NCI-H774 (cell line): ENCODE results near the gene SERINC2.

ENCODE experiments used
- DNase-seq: peaks from one replicate; lab custom pipeline; 2025; lab: John Stamatoyannopoulos, UW

The SERINC2 gene

DNA sequence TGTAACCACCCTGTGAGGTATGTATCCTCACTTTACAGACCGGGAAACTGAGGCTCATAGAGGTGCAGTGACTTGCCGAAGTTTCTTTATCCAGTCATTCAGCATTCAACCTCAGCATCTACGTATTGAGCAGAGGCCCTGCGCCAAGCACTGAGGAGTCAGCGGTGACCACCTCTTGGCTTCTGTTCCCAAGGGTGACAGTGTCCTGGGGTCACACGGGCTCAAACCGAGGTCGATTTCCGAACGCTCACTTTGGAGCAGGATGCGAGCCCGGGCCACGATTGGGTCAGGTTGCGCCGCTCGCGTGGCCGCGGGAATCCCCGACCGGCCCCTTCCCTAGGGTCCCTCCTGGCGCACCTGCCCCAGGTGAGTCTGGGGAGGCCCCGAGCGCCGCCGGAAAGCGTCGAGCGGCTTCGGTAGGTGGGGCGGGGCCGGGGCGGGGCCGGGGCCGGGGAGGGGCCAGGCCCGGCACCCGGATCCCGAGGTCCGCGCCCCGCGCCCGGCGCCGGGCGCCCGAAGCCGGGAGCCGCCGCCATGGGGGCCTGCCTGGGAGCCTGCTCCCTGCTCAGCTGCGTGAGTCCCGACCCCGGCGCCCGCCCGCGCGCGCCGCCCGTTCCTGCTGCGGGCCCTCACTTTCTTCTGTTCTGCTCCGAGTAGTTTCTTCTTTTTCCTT is at the start of gene SERINC2:
Gene SERINC2, plus strand, starts transcription at position 482 of the 673 bp plus-strand sequence. Its CDS starts 53 bp downstream, at position 535.
- DNase-seq = peak; percentile 90

DNA sequence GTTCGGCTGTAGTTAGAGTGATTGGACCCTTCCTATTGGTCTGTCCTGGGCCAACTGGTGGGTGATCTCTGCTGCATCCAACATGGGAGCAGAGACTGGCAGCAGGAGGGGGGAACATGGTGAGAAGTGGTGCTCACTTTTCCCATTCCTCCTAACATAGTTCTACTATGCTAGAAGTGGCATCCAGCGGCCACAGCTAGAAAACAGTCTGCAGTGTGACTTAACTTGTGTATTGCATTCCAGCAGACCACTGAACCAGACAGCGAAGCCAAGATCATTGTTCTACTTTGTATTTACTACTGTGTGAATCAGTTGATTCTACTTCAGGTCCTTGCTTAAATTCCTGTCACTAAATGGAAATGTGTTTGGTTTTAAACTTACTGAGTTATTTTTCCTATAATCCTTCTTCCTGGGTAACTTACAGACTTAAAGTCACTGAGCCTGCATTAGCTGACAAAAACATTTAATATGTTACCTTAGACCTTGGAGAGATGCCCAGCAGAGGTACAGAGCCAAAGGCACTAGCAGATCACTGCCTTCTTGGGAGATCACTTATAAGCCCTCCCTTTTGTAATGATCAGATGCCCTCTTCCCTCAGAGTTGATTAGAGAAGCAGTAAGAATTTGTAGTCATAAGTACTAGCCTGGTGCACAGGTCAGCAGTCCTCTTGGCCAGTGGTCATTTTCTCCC is 48.3 kb upstream of the SERINC2 start:
- DNase-seq = no peak

DNA sequence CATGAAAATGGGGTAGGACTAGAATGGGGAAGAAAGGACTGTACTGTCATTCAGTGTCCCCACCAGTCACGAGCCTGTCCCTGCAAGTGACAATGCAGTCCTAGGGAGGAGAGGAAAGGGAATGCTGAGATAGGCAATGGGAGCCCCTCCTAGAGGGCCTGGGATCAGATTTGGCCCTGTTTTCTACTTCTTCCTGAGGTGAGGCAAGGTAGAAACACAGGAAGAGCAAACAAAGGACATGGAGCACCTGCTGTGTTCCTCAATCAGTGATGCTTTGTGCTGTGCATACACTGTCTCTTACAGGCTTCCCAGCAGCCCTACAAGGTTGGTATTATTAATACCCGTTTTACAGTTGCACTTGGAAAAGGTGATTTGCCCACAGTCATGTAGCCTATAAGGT is 46.2 kb upstream of the SERINC2 start:
- peak; percentile 86 for DNase-seq

DNA sequence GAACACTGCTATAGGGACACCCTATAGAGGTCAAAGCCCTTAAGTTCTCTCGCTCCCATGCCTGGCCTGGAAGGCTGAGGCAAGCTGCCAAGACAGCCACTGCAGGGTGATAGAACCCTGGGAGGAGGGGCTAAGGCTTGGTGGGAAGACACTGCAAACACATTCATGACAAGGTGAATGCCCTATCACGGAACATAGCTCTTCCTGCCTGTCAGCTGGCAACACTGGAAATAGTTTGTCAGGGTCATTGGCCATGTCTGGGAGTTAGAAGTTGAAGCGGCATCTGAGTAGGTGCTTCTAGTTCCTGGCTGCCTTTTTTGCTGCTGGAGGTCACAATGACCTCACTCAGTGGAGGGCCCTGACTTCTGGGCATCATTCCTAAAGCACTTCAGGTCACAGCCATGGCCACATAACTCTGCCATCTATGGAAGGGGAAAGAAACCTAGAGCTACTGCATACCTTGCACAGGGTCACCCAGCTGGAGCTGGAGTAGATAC is 44.4 kb upstream of the SERINC2 start:
- DNase-seq = no peak

DNA sequence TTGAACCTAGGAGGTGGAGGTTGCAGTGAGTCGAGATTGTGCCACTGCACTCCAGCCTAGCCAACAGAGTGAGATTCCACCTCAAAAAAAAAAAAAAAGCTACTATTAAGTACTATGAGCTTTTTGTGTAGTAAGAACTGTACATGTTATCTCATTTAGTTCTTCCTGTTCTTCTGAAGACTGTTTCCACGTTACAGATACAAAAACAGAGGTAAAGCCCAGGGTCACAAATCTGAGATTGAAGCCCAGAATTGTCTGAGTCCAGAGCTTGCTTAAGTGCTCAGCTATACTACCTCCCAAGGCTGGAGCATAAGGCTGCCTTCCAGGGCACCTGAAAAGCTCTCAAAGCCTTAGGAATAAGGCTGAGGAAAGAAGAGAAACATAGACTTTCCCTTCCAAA is 43.0 kb upstream of the SERINC2 start:
- no peak for DNase-seq

DNA sequence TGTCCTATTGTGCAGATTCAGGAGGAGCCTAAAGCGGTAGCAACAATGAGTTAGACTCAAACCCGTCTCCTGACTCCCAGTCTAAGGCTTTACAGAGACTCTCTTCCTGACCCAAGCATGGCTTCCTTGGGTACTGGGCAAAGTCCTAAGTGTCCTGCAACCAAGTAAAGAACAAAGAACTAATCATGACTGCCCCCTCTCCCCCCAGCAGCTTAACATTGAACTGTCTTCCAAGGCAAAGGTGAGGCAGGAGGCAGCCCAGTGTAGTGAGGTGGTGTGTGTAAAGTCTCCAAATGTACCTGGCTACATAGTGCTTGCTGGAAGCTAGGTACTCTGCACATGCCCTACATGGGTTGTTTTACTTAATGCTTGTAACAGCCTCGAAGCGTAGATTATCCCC is 42.4 kb upstream of the SERINC2 start:
- DNase-seq = no peak

DNA sequence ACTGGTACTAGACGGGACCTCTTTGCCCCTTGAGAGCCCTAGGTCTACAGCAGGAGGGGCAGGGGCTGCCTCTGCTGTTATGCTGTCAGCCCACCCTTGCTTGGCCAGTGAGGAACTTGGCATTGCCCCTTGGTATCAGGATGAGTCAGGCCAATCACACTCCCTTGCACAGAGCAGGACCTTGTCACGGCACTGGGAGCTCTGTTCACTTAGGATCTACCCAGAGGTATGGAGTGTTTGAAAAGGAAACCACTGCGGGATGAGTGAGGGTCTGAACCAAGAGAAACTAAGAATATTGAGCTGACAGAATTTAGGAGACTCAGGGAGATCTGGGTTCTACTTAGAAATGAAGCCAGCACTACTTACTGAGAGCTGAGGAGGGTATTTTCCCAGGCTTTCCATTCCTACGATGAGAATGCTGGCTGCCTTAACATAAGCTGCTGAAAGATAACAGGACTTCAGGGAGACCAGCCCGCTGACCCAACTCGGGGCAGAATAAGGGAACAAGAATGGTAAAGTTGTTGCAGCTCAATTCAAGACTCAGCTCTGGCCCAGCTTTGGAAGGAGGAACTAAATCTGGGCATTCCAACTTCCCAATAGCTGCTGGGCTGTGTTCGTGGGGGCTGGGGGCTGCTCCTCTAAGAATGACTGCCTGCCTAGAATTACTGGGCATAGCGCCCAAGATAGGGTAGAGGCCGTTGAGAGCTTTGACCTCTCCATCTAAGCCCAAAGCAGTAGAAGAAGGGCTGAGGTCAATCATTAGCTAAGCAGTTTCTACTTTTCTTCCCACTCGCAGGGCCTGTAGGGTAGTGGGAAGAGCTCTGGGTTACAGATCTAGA is 41.7 kb upstream of the SERINC2 start:
- no peak for DNase-seq

DNA sequence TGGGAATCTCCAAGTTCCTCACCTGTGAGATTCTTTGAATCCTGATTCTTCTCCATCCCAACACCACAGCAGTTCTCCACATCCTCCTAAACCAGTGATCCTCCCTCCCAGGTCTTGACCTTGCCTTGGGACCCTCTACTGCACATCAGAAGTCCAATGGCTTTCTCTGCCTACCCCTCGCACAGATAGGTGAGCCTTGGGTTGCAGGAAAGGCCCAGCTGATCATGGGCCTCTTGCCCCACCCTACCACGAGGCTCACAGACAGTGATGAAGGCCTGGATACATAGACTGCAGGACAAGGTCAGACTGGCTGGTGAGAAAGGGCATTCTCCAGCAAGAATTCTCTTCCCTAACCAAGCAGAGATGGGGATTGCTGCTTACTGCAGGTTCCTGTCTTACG is 41.0 kb upstream of the SERINC2 start:
- no peak for DNase-seq

DNA sequence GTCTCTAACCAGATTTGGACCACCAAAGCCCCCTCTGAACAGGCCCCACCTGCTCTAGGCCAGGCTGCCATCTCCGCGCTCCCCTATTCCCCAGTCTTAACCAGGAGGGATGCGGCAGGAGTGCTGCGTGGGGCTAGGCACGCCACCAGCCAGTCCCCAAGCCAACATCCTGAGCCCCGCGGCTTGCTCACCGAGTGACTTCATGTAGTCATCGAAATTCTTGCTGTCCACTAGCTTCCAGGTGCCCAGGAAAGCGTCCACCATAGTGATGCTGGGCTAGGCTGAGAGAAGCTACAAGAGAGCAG is 40.3 kb upstream of the SERINC2 start:
- no peak for DNase-seq

DNA sequence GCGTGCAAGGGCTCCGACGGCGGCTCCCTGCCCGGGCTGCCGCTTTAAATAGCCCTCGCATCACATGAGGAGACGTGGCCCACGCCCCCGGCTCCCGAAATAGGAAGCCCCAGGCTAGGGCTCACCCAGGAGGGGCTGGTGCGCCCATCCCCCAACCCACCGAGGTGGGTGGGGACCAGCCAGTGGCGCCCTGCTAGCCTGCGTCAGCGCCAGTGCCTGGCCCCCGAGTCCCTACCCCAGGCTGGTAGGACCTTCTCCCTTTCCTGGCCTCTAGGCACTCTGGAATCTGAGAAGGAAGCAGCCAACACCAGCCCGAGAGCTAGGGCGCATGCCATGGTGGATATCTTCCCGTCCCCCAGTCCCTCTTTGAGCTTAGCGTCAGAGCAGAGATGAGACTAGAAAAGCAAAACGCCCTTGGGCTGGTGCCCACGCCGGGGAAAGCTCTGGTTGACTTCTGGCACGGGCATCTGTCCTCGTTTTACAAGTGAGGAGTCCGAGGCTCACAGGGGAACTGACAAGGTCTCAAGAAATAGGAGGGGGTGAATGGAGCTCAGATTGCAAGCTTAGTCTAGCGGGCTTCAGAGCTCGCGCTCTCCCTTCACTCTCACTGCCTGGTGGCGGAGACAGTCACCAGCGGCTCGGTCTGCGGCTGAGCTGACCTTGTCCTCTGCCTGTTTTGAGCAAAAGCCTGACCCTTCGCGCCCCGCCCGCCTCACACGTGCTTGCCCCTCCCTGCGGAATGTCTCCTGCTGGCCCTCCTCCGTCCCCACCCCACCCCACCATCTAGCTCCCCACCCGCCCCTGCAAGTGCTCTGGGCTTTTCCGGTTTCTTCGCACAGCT is 39.7 kb upstream of the SERINC2 start, which contains the start of gene FABP3:
Gene FABP3, minus strand, starts transcription at position 21 of the 841 bp plus-strand sequence. CDS start 62 bp downstream, outside the sequence.
- peak; percentile 29 for DNase-seq

DNA sequence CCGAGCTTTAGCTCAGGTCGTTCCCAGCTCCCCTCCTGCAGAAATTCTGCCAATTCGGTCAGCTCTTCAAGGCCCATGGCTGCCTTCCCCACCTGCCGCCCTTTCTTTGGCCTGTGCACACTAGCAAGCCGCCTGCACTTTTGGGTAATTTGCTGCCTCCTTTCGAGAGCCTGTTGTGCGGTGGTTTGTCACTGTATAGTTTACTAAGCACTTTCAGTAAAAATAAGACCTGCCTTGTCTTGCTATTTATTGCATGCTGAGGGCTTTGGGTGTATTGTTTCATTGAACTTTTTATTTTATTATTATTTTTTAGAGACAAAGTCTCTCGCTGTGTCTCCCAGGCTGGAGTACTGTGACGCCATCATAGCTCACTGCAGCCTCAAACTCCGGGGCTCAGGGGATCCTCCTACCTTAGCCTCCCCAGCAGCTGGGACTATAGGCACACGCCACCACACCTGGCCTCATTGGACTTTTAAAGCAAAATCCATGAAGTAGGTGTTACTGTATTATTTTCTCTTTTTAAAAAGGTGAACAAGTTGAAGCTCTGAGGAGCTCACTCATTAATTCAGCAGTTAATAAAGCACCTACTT is 39.0 kb upstream of the SERINC2 start:
- DNase-seq = no peak

DNA sequence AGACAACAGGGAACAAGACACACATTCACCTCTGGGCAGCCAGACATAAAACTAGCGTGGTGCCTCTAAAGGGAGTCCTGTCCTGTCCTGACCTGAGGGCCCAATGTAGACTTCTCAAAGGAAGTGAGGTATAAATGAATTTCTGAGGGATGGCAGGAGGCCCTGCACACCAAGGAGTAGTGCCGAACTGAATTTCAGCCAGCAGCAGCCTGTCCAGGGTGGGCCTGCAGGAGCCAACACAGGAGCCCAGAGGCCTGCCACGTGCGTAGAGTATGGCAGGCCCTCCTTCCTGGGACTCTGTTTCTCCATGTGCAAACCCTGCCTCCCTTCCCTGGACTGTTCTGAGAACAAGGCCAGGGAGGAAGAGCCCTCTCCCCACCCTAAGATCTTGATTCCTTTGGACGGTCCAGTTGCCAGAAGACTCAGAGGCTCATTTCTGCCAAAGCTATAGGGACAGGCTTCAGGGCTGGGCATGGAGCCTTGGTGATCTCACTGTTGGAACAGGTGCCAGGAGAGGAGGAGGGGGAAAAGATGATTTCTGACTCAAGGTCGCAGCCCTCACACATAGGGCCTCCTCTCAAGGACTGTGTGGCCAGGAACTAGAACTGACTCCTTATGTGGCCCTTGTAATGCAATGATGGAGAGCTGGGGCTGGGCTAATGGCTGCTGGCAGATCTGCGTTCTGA is 38.4 kb upstream of the SERINC2 start:
- no peak for DNase-seq

DNA sequence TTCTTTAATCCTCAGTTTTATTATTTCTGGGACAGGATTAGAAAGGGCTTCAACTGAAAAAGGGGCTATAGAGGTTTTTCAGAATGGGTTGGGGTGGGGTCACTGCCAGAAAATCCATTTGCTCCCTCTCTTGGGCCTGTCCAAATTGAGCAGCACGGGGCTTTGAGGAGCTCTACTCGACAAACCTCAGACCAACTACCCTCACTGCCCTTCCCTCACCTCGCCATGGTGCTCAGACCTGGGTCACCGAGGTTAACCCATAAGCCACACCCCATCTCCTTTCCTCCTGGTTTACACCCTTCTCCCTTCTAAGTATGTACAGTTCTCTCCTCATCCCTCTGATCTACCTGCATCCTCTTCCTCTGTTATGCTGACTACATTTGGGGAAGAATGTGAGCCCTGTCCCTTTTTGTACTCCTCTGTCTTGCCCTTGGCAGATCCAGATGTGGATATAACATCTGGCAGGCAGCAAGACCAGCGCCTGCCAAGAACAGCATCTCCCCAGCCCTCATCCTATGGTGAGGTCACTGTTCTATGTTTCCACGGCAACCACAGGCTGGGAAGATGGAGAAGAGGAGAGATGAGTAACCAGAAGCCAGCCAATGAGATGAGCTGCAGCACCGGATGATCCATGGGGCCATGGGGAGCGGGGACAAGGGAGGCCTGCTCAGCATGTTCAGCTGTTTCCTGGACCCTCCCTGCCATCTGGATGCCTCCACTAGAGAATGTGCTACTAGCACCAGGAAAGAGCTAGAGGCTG is 36.5 kb upstream of the SERINC2 start:
- DNase-seq = no peak

DNA sequence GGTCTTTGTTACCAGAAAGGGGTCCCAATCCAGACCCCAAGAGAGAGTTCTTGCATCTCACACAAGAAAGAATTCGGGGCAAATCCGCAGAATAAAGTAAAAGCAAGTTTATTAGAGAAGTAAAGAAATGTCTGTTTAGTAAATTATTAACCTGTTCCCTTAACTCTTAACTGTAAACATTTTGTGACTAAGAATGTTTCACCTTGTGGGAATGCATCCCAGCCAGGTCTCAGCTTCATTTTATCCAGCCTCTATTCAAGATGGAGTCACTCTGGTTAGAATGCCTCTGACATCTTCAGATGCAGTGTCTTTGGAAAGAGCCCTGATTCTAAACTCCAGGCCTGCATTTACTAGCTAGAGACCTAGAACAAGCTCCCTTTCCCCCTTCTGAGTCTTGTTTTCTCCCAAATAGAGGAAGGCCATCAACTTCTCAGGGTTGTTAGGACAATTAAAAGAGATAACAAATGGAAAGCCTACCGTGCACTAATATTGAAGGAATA is 35.6 kb upstream of the SERINC2 start:
- no peak for DNase-seq

DNA sequence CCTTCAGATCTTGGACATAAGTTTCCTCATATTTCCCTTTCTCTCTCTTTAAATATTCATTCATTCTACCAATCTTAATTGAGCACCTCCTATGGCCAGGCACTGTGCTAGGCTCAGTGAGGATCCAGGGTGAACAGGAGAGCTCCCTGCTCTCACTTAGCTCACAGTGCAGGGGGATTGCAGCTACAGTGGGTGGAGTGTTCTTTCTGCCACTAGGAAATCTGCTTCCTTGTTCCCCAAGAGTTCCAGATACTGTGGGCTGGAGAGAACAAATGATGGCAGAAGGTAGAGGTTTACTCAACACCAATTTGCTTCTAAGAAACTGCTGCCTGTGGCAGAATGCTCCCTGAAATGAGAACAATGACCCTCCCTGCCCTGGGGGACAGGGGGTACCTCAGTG is 35.0 kb upstream of the SERINC2 start:
- DNase-seq = no peak

DNA sequence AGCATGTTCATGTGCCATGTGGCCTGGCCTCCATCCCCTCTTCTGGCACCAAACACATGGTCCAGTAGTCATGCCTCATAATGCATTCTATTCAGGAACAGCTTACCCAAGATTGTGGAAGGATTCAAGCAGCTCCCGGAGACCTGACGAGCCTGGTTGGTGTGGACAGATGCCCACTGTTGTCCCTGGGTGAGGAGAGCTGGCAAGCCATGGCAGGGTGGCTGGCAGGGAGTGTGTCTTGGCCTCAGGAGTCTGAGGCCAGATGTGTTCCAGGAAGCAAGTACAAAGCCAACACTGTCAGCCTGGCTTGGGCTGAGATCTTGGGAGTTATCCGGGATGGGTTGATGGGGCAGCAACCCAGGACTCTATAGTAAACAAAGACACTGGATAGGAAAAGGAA is 32.8 kb upstream of the SERINC2 start:
- no peak for DNase-seq

DNA sequence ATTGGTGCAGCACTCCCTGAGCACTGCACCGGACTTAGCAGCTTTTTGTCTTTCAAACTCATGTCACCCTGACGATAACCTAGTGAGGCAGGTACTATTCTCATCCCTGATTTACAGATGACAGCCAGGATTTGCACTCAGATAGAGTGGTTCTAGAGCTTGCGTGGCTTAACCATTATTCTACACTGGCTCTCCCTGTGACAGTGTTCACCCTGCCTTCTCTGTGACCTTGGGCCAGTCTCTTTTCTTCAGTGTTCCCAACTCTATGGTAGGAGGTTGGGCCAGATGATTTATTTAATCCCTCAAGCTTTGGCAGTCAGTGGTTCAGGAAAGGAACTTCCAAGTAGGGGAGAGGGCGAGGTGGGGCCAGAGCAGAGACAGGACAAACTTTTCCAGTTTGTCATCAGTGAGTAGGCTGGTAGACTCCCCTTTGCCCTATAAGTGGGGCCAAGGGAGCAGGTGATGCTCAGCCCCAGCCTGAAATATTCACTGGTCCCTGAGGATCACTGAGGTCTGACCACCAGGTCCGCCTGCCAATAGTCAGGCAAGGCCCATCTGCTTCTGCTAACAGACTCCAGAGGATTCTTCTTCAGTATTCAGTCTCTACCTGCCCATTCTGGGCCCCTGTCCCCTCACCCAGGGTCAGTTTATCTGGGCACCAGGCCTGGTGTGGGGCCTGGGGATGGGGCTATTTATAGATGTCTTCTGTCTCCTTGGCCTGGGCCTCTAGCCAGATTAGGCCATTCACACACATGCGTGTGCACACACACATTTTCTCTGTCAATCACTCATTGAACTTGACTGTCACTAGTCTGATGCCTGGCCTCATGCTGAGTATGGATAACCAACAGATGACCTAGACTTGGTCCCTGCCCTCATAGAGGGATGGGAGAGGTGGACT is 31.4 kb upstream of the SERINC2 start:
- no peak for DNase-seq

DNA sequence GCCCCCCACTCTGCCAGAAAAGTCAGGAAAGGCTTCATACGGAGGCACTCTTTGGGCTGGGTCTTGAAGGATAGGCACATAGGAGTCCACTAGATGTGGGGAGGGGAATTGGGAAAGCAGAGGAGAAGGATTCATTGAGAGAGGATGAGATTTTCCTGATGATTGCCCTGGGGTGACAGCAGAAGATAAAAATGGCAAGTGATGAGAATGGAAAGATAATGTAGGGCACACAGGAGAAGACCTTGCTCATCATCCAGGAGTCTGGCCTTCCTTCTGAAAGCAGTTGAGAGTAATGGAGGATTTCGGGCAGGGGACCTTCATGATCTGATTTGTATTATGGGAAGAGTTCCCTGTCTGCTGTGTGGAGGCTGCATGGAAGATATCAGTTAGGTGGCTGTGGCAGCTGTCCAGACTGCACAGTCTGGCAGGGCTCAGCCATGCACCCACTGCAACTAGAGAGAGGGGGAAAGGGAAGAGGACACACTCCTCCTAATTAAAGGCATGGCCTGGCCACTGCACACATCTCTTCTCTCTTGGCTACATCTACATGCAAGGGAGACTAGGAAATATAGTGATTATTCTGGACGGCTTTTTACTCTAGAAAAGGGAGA is 30.5 kb upstream of the SERINC2 start:
- no peak for DNase-seq
